GM12873 (cell line): ENCODE results near the gene LNP1.

ENCODE experiments used
- CTCF ChIP-seq: IDR thresholded peaks from 2 replicates; pipeline ENCODE4 v1.5.1; 2012; ENCODE audit warnings: low read depth, mild to moderate bottlenecking, moderate library complexity, low read length, control low read depth; ENCODE audit not compliant: insufficient read depth; ENCODE audit errors: missing control alignments

LNP1 gene, protein sequence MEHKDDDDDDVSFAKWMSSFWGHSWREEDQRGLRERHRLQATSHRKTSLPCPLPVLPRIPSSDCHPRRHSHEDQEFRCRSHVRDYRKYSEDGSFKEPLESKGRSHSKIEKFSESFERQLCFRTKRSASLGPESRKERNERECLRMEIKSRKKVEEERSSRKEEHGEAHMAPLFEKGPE

GRCh38 chr3:100400780-100401673 is at the start of gene LNP1, which contains the start of gene TOMM70:
TSS of gene LNP1 (plus strand) at chr3:100401539. CDS start at chr3:100429730, 28,191 bp downstream.
TSS of gene TOMM70 (minus strand) at chr3:100401089. CDS start at chr3:100400949, 140 bp downstream.
- no peak for TF ChIP-seq CTCF

GRCh38 chr3:100352296-100353231 is 48.8 kb upstream of the LNP1 start:
- no peak for TF ChIP-seq CTCF

DNA sequence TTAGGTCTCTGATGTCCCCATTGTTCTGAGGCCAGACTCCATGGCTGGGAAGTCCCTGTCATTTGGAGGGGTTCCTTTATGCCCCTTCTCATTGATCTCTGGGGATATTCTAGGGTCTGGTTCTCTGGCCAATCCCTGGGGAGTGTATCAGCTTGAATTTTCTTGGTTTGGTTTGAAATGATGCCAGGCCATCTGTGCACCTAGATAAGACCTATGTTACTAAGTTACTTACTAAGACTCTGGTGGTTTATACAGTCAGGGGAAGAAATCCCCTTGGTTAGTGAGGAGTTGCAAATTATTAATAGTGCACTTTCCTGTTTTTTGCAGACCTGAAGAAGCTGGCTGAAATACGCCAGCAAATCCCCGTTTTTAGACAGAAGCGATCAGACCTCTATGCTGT is 46.5 kb upstream of the LNP1 start:
- no peak for TF ChIP-seq CTCF

DNA sequence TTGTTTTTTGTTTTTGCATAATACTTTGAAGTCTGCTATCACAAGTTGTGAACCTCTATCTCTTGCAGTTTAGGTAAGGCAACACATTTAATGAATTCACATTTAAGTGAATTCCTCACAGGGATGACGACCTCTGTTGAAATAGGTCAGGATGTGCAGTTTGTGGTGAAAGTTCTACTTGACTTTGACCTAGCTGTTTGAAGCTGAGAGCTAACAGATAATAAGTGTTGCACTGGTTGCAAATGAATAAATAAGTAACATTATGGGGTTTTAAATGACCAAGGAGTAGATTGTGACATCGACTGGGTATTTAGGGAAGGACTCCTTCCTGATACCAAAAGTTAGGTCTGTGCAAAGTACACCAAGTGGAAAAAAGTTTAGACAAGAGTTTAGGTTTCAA is 42.9 kb upstream of the LNP1 start:
- no peak for TF ChIP-seq CTCF

- no peak for TF ChIP-seq CTCF
Measured at GRCh38 chr3:100359035-100359434, 42.3 kb upstream of the LNP1 start.

DNA sequence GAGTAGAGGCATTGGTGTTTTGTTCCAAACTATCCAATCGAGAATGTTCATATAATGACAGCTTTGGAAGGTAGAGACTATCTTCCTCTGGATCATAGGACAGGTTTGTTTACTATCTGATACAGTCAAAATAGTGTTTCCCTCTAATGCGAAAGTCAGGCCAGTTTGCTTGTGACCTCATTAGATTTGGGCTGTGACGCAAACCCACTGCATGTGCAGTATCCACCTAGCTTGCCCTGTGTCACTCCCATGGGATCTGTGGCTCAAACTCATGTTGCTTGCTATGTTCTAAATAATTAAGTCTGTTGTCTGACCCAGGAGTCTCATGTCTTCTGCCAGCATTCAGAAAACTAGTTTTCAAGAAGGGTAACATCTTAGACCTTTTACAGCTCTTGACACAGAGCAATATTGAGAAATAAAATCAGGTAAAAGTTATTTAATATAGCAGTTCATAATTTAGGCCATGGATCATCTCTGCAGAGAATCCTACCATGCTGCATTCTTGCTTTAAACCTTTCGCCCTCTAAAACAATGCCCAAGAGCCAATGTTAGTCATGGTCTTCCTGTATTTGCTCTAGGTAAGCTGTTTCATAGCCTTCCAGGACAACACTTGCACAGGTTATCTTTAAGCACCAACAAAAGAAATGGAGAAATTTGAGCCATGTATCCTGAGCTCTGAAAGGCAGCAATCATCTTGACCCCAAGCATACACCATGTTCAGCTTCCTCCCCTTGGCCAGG is 40.4 kb upstream of the LNP1 start:
- no peak for TF ChIP-seq CTCF
